HG03457 (cell line): ENCODE data around the gene VWA2.

Experiments used
- ATAC-seq: cut with Tn5 transposase; IDR thresholded peaks from one replicate; pipeline ENCODE4 v1.9.1; 2021; ENCODE audit warnings: moderate number of reproducible peaks; ENCODE audit not compliant: unreplicated experiment

Gene VWA2

GRCh38 chr10:114274616-114275453 is 35.8 kb downstream of the VWA2 start:
- ATAC-seq, result no peak

- ATAC-seq, result no peak
Measured at GRCh38 chr10:114276066-114276465, 37.0 kb downstream of the VWA2 start.

- no peak for ATAC-seq
Measured at GRCh38 chr10:114276671-114277070, 37.6 kb downstream of the VWA2 start.

- no peak for ATAC-seq
Measured at GRCh38 chr10:114278140-114278883, 39.3 kb downstream of the VWA2 start.

- no peak for ATAC-seq
Measured at GRCh38 chr10:114278884-114279191, 39.8 kb downstream of the VWA2 start.

- no peak for ATAC-seq
Measured at GRCh38 chr10:114279289-114279688, 40.2 kb downstream of the VWA2 start.

GRCh38 chr10:114279901-114280644 is 41.0 kb downstream of the VWA2 start:
- ATAC-seq, result no peak

GRCh38 chr10:114281006-114281405 is 42.0 kb downstream of the VWA2 start:
- no peak for ATAC-seq

GRCh38 chr10:114281461-114281860 is 42.4 kb downstream of the VWA2 start:
- no peak for ATAC-seq

GRCh38 chr10:114282526-114282925 is 43.5 kb downstream of the VWA2 start:
- ATAC-seq, result no peak

- no peak for ATAC-seq
Measured at GRCh38 chr10:114283091-114283490, 44.0 kb downstream of the VWA2 start.

- ATAC-seq, result no peak
Measured at GRCh38 chr10:114283535-114284234, 44.6 kb downstream of the VWA2 start.

GRCh38 chr10:114284346-114285071 is 45.5 kb downstream of the VWA2 start:
- ATAC-seq, result no peak

- no peak for ATAC-seq
Measured at GRCh38 chr10:114285961-114286441, 46.9 kb downstream of the VWA2 start.

GRCh38 chr10:114286921-114287320 is 47.9 kb downstream of the VWA2 start:
- ATAC-seq, result no peak

GRCh38 chr10:114288424-114289095 is 49.5 kb downstream of the VWA2 start:
- no peak for ATAC-seq

GRCh38 chr10:114289096-114289436 is 50.0 kb downstream of the VWA2 start:
- ATAC-seq, result no peak

- no peak for ATAC-seq
Measured at GRCh38 chr10:114290038-114290437, 51.0 kb downstream of the VWA2 start.

- no peak for ATAC-seq
Measured at GRCh38 chr10:114291076-114291475, 52.0 kb downstream of the VWA2 start.

- ATAC-seq, result no peak
Measured at GRCh38 chr10:114291516-114291915, 52.5 kb downstream of the VWA2 start.
